ENCODE measurements around the gene CACNA2D1.

The CACNA2D1 gene

DNA sequence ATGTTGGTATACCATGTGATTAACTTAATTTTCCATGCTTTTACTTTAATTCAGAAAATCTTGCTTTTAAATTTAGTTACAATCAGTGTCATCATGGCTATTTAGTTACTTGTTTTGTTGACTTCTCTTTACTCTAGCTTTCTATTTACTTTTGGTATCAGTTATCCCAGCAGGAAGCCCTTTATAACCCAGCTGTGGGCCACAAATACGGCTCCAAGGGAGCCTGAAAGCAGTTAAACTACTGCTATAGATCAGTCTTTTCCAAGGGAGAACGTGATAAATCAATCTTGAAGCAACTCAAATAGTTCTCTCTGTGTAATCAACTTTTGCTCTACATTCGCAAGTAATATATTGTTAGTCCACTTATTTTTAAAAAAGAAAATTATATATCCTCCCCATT is 287.4 kb downstream of the CACNA2D1 start (continued):
- TF ChIP-seq, protein P1, sequence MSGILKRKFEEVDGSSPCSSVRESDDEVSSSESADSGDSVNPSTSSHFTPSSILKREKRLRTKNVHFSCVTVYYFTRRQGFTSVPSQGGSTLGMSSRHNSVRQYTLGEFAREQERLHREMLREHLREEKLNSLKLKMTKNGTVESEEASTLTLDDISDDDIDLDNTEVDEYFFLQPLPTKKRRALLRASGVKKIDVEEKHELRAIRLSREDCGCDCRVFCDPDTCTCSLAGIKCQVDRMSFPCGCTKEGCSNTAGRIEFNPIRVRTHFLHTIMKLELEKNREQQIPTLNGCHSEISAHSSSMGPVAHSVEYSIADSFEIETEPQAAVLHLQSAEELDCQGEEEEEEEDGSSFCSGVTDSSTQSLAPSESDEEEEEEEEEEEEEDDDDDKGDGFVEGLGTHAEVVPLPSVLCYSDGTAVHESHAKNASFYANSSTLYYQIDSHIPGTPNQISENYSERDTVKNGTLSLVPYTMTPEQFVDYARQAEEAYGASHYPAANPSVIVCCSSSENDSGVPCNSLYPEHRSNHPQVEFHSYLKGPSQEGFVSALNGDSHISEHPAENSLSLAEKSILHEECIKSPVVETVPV (CRISPR knock-in tag; IDR thresholded peaks at IDR 0.05): no peak

DNA sequence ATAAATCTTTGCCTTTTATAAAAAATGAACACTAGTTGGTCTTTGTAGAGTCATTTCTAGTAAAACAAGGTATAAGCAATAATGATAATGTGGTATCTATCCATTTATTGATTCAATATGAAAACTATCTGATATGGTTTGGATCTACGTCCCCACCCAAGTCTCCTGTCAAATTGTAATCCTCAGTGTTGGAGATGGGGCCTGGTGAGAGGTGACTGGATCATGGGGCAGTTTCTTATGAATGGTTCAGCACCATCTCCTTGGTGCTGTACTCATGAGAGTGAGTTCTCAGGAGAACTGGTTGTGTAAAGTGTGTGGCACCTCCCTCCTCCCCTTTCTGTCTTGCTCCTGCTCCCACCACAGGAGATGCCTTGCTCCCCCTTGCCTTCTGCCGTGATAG is 288.8 kb downstream of the CACNA2D1 start:
- TF ChIP-seq, protein P1 (CRISPR knock-in tag; IDR thresholded peaks at IDR 0.05): no peak
- TF ChIP-seq TOX (CRISPR knock-in tag; IDR thresholded peaks at IDR 0.05; ENCODE audit: borderline replicate concordance) (no peak), BACH2 (CRISPR knock-in tag; IDR thresholded peaks at IDR 0.05; ENCODE audit: borderline replicate concordance) (no peak), CSDC2 (CRISPR knock-in tag; IDR thresholded peaks at IDR 0.05) (no peak), ZC3H10 (CRISPR knock-in tag; IDR thresholded peaks at IDR 0.05) (no peak), SNAI2 (CRISPR knock-in tag; IDR thresholded peaks at IDR 0.05) (no peak), ZNF565 (CRISPR knock-in tag; conservative IDR thresholded peaks at IDR 0.05; ENCODE audit: low read depth) (no peak), ZFP3 (CRISPR knock-in tag; IDR thresholded peaks at IDR 0.05) (no peak), OSR1 (CRISPR knock-in tag; IDR thresholded peaks at IDR 0.05) (no peak), ZNF8 (CRISPR knock-in tag; IDR thresholded peaks at IDR 0.05) (no peak)
- TF ChIP-seq, protein P2, sequence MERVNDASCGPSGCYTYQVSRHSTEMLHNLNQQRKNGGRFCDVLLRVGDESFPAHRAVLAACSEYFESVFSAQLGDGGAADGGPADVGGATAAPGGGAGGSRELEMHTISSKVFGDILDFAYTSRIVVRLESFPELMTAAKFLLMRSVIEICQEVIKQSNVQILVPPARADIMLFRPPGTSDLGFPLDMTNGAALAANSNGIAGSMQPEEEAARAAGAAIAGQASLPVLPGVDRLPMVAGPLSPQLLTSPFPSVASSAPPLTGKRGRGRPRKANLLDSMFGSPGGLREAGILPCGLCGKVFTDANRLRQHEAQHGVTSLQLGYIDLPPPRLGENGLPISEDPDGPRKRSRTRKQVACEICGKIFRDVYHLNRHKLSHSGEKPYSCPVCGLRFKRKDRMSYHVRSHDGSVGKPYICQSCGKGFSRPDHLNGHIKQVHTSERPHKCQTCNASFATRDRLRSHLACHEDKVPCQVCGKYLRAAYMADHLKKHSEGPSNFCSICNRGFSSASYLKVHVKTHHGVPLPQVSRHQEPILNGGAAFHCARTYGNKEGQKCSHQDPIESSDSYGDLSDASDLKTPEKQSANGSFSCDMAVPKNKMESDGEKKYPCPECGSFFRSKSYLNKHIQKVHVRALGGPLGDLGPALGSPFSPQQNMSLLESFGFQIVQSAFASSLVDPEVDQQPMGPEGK (CRISPR knock-in tag; IDR thresholded peaks at IDR 0.05; ENCODE audit: borderline replicate concordance): no peak
- TF ChIP-seq, protein P3, sequence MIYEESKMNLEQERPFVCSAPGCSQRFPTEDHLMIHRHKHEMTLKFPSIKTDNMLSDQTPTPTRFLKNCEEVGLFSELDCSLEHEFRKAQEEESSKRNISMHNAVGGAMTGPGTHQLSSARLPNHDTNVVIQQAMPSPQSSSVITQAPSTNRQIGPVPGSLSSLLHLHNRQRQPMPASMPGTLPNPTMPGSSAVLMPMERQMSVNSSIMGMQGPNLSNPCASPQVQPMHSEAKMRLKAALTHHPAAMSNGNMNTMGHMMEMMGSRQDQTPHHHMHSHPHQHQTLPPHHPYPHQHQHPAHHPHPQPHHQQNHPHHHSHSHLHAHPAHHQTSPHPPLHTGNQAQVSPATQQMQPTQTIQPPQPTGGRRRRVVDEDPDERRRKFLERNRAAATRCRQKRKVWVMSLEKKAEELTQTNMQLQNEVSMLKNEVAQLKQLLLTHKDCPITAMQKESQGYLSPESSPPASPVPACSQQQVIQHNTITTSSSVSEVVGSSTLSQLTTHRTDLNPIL (CRISPR knock-in tag; IDR thresholded peaks at IDR 0.05; ENCODE audit: low read depth): no peak
- ATAC-seq: no peak

DNA sequence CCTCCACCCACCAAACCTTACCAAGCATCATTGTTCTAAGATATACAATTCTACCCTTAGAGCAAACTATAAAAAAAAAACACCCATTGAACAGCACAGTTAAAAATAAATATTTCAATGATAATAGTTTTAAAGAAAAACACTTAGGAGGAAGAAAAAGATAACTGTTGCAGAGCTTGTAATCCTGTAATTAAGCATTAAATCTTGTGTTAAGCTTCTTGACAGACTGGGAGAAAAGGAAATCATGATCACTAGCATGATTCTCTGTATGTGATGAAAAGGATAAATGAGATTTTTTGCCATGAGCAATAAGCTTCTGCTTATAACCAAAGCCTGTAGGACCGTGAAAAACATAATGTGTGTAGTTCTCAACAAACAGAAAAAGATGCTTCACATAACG is 289.8 kb downstream of the CACNA2D1 start:
- TF ChIP-seq PPARA (CRISPR knock-in tag; IDR thresholded peaks at IDR 0.05; ENCODE audit: borderline replicate concordance): no peak
- TF ChIP-seq RARB (CRISPR knock-in tag; IDR thresholded peaks at IDR 0.05): no peak
- TF ChIP-seq, protein P2 (CRISPR knock-in tag; IDR thresholded peaks at IDR 0.05; ENCODE audit: borderline replicate concordance): no peak
- TF ChIP-seq, protein P1 (CRISPR knock-in tag; IDR thresholded peaks at IDR 0.05): no peak
- TF ChIP-seq TOX (CRISPR knock-in tag; IDR thresholded peaks at IDR 0.05; ENCODE audit: borderline replicate concordance): no peak
- TF ChIP-seq SNAI2 (CRISPR knock-in tag; IDR thresholded peaks at IDR 0.05): no peak
- no peak for TF ChIP-seq ZC3H10 (CRISPR knock-in tag; IDR thresholded peaks at IDR 0.05)
- no peak for TF ChIP-seq ZNF70 (CRISPR knock-in tag; IDR thresholded peaks at IDR 0.05)
- TF ChIP-seq ZFP30 (CRISPR knock-in tag; IDR thresholded peaks at IDR 0.05): no peak
- no peak for TF ChIP-seq ESRRG (CRISPR knock-in tag; IDR thresholded peaks at IDR 0.05)
- TF ChIP-seq CSDC2 (CRISPR knock-in tag; IDR thresholded peaks at IDR 0.05): no peak
- ATAC-seq: no peak

DNA sequence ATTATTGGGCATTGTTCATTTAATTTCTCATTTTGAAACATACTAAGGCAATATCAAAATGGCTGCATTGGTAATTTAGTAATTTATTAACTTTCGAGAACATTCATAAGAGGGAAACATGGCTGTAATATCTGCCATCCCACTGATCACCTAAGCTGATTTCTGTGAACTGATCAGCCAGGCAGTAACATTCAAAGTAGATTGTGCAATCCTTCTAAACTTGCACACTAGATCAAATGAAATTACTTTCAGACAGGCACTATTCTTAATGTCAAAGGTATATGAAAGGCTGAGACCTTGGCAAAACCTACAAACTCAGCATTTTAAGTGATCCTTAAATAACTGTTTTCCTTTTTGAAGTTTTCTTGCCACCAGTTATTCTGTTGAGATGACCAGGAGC is 290.7 kb downstream of the CACNA2D1 start:
- TF ChIP-seq, protein P4, sequence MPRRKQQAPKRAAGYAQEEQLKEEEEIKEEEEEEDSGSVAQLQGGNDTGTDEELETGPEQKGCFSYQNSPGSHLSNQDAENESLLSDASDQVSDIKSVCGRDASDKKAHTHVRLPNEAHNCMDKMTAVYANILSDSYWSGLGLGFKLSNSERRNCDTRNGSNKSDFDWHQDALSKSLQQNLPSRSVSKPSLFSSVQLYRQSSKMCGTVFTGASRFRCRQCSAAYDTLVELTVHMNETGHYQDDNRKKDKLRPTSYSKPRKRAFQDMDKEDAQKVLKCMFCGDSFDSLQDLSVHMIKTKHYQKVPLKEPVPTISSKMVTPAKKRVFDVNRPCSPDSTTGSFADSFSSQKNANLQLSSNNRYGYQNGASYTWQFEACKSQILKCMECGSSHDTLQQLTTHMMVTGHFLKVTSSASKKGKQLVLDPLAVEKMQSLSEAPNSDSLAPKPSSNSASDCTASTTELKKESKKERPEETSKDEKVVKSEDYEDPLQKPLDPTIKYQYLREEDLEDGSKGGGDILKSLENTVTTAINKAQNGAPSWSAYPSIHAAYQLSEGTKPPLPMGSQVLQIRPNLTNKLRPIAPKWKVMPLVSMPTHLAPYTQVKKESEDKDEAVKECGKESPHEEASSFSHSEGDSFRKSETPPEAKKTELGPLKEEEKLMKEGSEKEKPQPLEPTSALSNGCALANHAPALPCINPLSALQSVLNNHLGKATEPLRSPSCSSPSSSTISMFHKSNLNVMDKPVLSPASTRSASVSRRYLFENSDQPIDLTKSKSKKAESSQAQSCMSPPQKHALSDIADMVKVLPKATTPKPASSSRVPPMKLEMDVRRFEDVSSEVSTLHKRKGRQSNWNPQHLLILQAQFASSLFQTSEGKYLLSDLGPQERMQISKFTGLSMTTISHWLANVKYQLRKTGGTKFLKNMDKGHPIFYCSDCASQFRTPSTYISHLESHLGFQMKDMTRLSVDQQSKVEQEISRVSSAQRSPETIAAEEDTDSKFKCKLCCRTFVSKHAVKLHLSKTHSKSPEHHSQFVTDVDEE (CRISPR knock-in tag; IDR thresholded peaks at IDR 0.05): no peak
- TF ChIP-seq, protein P5, sequence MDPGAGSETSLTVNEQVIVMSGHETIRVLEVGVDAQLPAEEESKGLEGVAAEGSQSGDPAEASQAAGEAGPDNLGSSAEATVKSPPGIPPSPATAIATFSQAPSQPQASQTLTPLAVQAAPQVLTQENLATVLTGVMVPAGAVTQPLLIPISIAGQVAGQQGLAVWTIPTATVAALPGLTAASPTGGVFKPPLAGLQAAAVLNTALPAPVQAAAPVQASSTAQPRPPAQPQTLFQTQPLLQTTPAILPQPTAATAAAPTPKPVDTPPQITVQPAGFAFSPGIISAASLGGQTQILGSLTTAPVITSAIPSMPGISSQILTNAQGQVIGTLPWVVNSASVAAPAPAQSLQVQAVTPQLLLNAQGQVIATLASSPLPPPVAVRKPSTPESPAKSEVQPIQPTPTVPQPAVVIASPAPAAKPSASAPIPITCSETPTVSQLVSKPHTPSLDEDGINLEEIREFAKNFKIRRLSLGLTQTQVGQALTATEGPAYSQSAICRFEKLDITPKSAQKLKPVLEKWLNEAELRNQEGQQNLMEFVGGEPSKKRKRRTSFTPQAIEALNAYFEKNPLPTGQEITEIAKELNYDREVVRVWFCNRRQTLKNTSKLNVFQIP (CRISPR knock-in tag; IDR thresholded peaks at IDR 0.05; ENCODE audit: borderline replicate concordance, low read depth): no peak
- TF ChIP-seq SNAI2 (CRISPR knock-in tag; IDR thresholded peaks at IDR 0.05): no peak
- no peak for ATAC-seq

All from SK-N-SH treated with all-trans-retinoic acid at 6 μM for 48 hours (cell line).